Nephron progenitor cell (in vitro differentiated cells): ENCODE data around the gene FEM1A.
"Not testable (repeated sequence)": the region's sequence is repeated elsewhere in the genome, so short reads cannot be mapped to it uniquely, and the experiment has no call there.

Experiments used
- DNase-seq: peaks from one replicate; pipeline ENCODE4 v3.0.0; 2021
- H3K27ac Mint-ChIP-seq: 2 replicates; pipeline ENCODE4 v1.8.0; 2021; ENCODE audit warnings: mild to moderate bottlenecking, moderate library complexity, mixed read lengths
- H3K27me3 Mint-ChIP-seq: 2 replicates; pipeline ENCODE4 v1.8.0; 2021; ENCODE audit warnings: mild to moderate bottlenecking, low read depth, mixed read lengths; ENCODE audit not compliant: poor library complexity
- H3K36me3 Mint-ChIP-seq: 2 replicates; pipeline ENCODE4 v1.8.0; 2021; ENCODE audit warnings: low read depth, mixed read lengths
- H3K4me1 Mint-ChIP-seq: 2 replicates; pipeline ENCODE4 v1.8.0; 2021; ENCODE audit warnings: mixed read lengths
- H3K4me3 Mint-ChIP-seq: 2 replicates; pipeline ENCODE4 v1.8.0; 2021; ENCODE audit warnings: mild to moderate bottlenecking, moderate library complexity, mixed read lengths
- H3K9me3 Mint-ChIP-seq: 2 replicates; pipeline ENCODE4 v1.8.0; 2021; ENCODE audit warnings: mild to moderate bottlenecking, moderate library complexity, mixed read lengths
- CTCF ChIP-seq: fragments of 200-600 bp; sonication (generic); IDR thresholded peaks from 2 replicates; pipeline ENCODE4 v1.5.0; 2021; ENCODE audit warnings: antibody characterized with exemption

The FEM1A gene

GRCh38 chr19:4772566-4772965 is 19.0 kb upstream of the FEM1A start:
- H3K9me3 Mint-ChIP-seq, result no peaks in the 10 kb centered on the region
- peaks cover 67% of the 10 kb centered on the region for H3K27me3 Mint-ChIP-seq
- H3K36me3 Mint-ChIP-seq, result no peaks in the 10 kb centered on the region
- H3K4me3 Mint-ChIP-seq, result no peak overlapping the region
- H3K27ac Mint-ChIP-seq, result no peak overlapping the region
- TF ChIP-seq CTCF, result no peak
- no peak for DNase-seq
- H3K4me1 Mint-ChIP-seq, result no peaks in the 10 kb centered on the region

GRCh38 chr19:4773047-4773640 is 18.4 kb upstream of the FEM1A start:
- Mint-ChIP-seq H3K4me1 (no peaks in the 10 kb centered on the region), H3K27ac (no peak overlapping the region), H3K36me3 (no peaks in the 10 kb centered on the region), H3K9me3 (no peaks in the 10 kb centered on the region), H3K4me3 (no peak overlapping the region), H3K27me3 (peaks cover 70% of the 10 kb centered on the region)
- TF ChIP-seq CTCF, result no peak
- no peak for DNase-seq

GRCh38 chr19:4774136-4774535 is 17.4 kb upstream of the FEM1A start:
- Mint-ChIP-seq H3K4me1 (no peaks in the 10 kb centered on the region), H3K4me3 (no peak overlapping the region), H3K27ac (no peak overlapping the region), H3K36me3 (no peaks in the 10 kb centered on the region), H3K9me3 (no peaks in the 10 kb centered on the region), H3K27me3 (peaks cover 75% of the 10 kb centered on the region)
- DNase-seq, result no peak
- no peak for TF ChIP-seq CTCF

- no peaks in the 10 kb centered on the region for H3K36me3 Mint-ChIP-seq
- TF ChIP-seq CTCF, result no peak
- no peaks in the 10 kb centered on the region for H3K4me1 Mint-ChIP-seq
- no peak for DNase-seq
- no peak overlapping the region for H3K4me3 Mint-ChIP-seq
- no peaks in the 10 kb centered on the region for H3K9me3 Mint-ChIP-seq
- no peak overlapping the region for H3K27ac Mint-ChIP-seq
- peaks cover 72% of the 10 kb centered on the region for H3K27me3 Mint-ChIP-seq
Observed at GRCh38 chr19:4775627-4776152, 15.8 kb upstream of the FEM1A start.

- H3K4me1 Mint-ChIP-seq, result no peaks in the 10 kb centered on the region
- no peak overlapping the region for H3K27ac Mint-ChIP-seq
- peaks cover 3% of the 10 kb centered on the region for H3K9me3 Mint-ChIP-seq
- DNase-seq, result no peak
- peaks cover 74% of the 10 kb centered on the region for H3K27me3 Mint-ChIP-seq
- no peak for TF ChIP-seq CTCF
- H3K4me3 Mint-ChIP-seq, result no peak overlapping the region
- no peaks in the 10 kb centered on the region for H3K36me3 Mint-ChIP-seq
Observed at GRCh38 chr19:4776436-4777211, 14.9 kb upstream of the FEM1A start.

GRCh38 chr19:4778124-4778523 is 13.4 kb upstream of the FEM1A start:
- not testable (repeated sequence) for H3K4me1 Mint-ChIP-seq, H3K4me3 Mint-ChIP-seq, H3K9me3 Mint-ChIP-seq, DNase-seq, H3K36me3 Mint-ChIP-seq, H3K27ac Mint-ChIP-seq
- H3K27me3 Mint-ChIP-seq, result peaks cover 74% of the 10 kb centered on the region
